ENCODE measurements around the gene VANGL1.

VANGL1 gene

GRCh38 chr1:115705085-115705951, 63.5 kb downstream of the VANGL1 start:
- no peak for DNase-seq (ENCODE audit: low read depth, low spot score)

GRCh38 chr1:115705963-115706362, 64.2 kb downstream of the VANGL1 start:
- no peak for DNase-seq (ENCODE audit: low read depth, low spot score)

- peak; percentile 28 for DNase-seq (ENCODE audit: low read depth, low spot score)
Measured at GRCh38 chr1:115706587-115707425, 65.0 kb downstream of the VANGL1 start.

- DNase-seq (ENCODE audit: low read depth, low spot score) = no peak
Measured at GRCh38 chr1:115710859-115711624, 69.3 kb downstream of the VANGL1 start.

GRCh38 chr1:115712911-115713609, 71.3 kb downstream of the VANGL1 start:
- DNase-seq (ENCODE audit: low read depth, low spot score) = no peak

GRCh38 chr1:115713906-115714305, 72.1 kb downstream of the VANGL1 start:
- DNase-seq (ENCODE audit: low read depth, low spot score) = no peak

- no peak for DNase-seq (ENCODE audit: low read depth, low spot score)
Measured at GRCh38 chr1:115714572-115715141, 72.9 kb downstream of the VANGL1 start.

GRCh38 chr1:115717541-115717940, 75.8 kb downstream of the VANGL1 start:
- no peak for DNase-seq (ENCODE audit: low read depth, low spot score)

GRCh38 chr1:115718011-115718754, 76.4 kb downstream of the VANGL1 start:
- DNase-seq (ENCODE audit: low read depth, low spot score) = no peak

GRCh38 chr1:115719285-115719684, 77.5 kb downstream of the VANGL1 start:
- DNase-seq (ENCODE audit: low read depth, low spot score) = no peak

- no peak for DNase-seq (ENCODE audit: low read depth, low spot score)
Measured at GRCh38 chr1:115722221-115722620, 80.5 kb downstream of the VANGL1 start.

GRCh38 chr1:115723756-115724155, 82.0 kb downstream of the VANGL1 start:
- no peak for DNase-seq (ENCODE audit: low read depth, low spot score)

- DNase-seq (ENCODE audit: low read depth, low spot score) = no peak
Measured at GRCh38 chr1:115725600-115725999, 83.8 kb downstream of the VANGL1 start.

GRCh38 chr1:115726161-115726560, 84.4 kb downstream of the VANGL1 start:
- DNase-seq (ENCODE audit: low read depth, low spot score) = no peak

- DNase-seq (ENCODE audit: low read depth, low spot score) = no peak
Measured at GRCh38 chr1:115726570-115726969, 84.8 kb downstream of the VANGL1 start.

GRCh38 chr1:115727706-115728249, 86.0 kb downstream of the VANGL1 start:
- DNase-seq (ENCODE audit: low read depth, low spot score) = no peak

GRCh38 chr1:115728341-115728740, 86.6 kb downstream of the VANGL1 start:
- DNase-seq (ENCODE audit: low read depth, low spot score) = no peak

- DNase-seq (ENCODE audit: low read depth, low spot score) = no peak
Measured at GRCh38 chr1:115729756-115730155, 88.0 kb downstream of the VANGL1 start.

GRCh38 chr1:115732316-115732715, 90.5 kb downstream of the VANGL1 start:
- no peak for DNase-seq (ENCODE audit: low read depth, low spot score)

- no peak for DNase-seq (ENCODE audit: low read depth, low spot score)
Measured at GRCh38 chr1:115740811-115741210, 99.0 kb downstream of the VANGL1 start.

All from iPS DF 19.7 (cell line).